ENCODE results near the gene ABCC6.
"Not testable (repeated sequence)": the region's sequence is repeated elsewhere in the genome, so short reads cannot be mapped to it uniquely, and the experiment has no call there.

DNA sequence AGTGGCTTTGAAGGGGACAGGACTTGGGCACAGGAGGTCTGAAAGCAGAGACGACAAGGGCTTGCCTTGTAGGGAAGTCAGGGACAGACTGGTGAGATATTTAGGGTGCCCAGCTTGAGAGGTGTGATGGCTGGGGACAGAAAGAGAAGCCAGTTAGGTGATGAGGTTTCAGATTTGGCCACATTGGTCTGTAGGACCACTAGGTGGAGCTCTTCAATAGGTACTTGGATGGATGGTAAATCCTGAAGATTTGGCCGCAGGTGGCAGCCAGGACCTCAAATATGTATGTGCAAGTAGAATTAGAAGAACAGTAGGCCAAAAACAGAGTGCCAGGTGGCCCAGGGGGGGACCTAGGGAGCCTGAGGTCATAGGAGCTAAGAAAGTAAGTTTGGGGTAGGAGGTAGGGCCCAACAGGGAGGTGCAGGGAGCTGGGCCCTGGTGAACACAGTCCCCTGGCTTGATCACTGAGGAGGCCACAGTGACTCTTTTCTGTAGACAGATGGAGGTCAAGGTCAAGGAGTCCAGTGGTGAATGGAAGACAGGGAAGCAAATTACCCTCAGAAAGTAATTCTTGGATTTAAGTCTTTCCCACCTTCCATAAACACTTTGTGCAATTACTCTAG is 34.1 kb upstream of the ABCC6 start:
- not testable (repeated sequence) for TF ChIP-seq CTCF (IDR thresholded peaks at IDR 0.05; ENCODE audit: insufficient read depth, low read length); POLR2AphosphoS5 (IDR thresholded peaks at IDR 0.05; ENCODE audit: low read depth)
